NCI-H187 treated with DMSO at 0.1 percent for 48 hours (cell line): ENCODE data around the gene PSG4.
"Not testable (repeated sequence)": the region's sequence is repeated elsewhere in the genome, so short reads cannot be mapped to it uniquely, and the experiment has no call there.

Experiments used
- DNase-seq: peaks from one replicate; lab custom pipeline; 2025; lab: John Stamatoyannopoulos, UW

PSG4 gene

GRCh38 chr19:43198686-43199419 is 6.6 kb downstream of the PSG4 start:
- not testable (repeated sequence) for DNase-seq

GRCh38 chr19:43197666-43198397 is 7.6 kb downstream of the PSG4 start:
- not testable (repeated sequence) for DNase-seq

GRCh38 chr19:43194397-43194796 is 11.0 kb downstream of the PSG4 start:
- DNase-seq: not testable (repeated sequence)

GRCh38 chr19:43192381-43193155 is 12.9 kb downstream of the PSG4 start:
- not testable (repeated sequence) for DNase-seq

GRCh38 chr19:43188092-43188491 is 17.3 kb downstream of the PSG4 start:
- not testable (repeated sequence) for DNase-seq

- DNase-seq: not testable (repeated sequence)
These were observed 19.0 kb downstream of the PSG4 start, which contains the start of gene PSG5 for GRCh38 chr19:43186311-43186935. Gene PSG5 (minus strand): TSS chr19:43186536. CDS start chr19:43186405, 131 bp downstream.

- not testable (repeated sequence) for DNase-seq
These were observed 23.3 kb downstream of the PSG4 start for GRCh38 chr19:43181869-43182771.

- DNase-seq: not testable (repeated sequence)
These were observed 25.8 kb downstream of the PSG4 start for GRCh38 chr19:43179569-43180147.

GRCh38 chr19:43178577-43178976 is 26.9 kb downstream of the PSG4 start:
- not testable (repeated sequence) for DNase-seq

- not testable (repeated sequence) for DNase-seq
These were observed 39.5 kb downstream of the PSG4 start for GRCh38 chr19:43165906-43166305.

- not testable (repeated sequence) for DNase-seq
These were observed 42.3 kb downstream of the PSG4 start for GRCh38 chr19:43163135-43163534.

- DNase-seq: not testable (repeated sequence)
These were observed 43.2 kb downstream of the PSG4 start for GRCh38 chr19:43162261-43162660.

- DNase-seq: no peak
These were observed 53.2 kb downstream of the PSG4 start for GRCh38 chr19:43152214-43152613.

GRCh38 chr19:43149788-43150187 is 55.6 kb downstream of the PSG4 start:
- not testable (repeated sequence) for DNase-seq

GRCh38 chr19:43148233-43148632 is 57.2 kb downstream of the PSG4 start:
- no peak for DNase-seq
